HG02973 (cell line): Measurements from ENCODE around the gene RRM1.
"Not testable (repeated sequence)": the region's sequence is repeated elsewhere in the genome, so short reads cannot be mapped to it uniquely, and the experiment has no call there.

Experiments
- ATAC-seq: cut with Tn5 transposase; IDR thresholded peaks from one replicate; pipeline ENCODE4 v1.9.1; 2021; ENCODE audit warnings: moderate library complexity; ENCODE audit not compliant: unreplicated experiment

Gene RRM1

DNA sequence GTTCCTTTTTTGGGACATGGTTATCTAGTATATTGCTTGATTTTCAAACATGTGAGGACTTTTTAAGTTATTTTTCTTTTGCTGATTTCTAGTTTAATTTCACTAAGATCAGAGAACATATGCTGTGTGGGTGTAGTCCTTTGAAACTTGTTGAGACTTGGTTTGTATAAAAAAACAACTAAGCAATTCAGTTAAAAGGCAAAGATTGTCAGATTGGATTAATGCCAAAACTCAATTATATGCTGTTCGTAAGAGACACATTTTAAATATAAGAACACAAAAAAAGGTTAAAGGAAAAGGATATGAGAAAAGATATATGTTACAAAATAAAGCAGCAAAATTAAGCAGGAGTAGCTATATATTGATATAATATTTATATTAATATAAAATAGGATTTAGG lies 17.8 kb upstream of the RRM1 start:
- ATAC-seq, result no peak

DNA sequence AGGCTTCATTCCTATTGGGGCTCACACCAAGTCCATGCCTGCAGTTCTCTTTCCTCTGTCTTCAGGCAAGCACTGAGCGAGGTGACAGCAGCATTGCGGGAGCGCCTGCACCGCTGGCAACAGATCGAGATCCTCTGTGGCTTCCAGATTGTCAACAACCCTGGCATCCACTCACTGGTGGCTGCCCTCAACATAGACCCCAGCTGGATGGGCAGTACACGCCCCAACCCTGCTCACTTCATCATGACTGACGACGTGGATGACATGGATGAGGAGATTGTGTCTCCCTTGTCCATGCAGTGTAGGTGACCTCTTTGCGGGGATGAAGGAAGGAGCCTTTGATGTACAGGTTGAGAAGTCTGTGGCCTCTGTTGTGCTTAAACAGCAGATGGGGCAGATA lies 11.4 kb upstream of the RRM1 start:
- ATAC-seq, result no peak

DNA sequence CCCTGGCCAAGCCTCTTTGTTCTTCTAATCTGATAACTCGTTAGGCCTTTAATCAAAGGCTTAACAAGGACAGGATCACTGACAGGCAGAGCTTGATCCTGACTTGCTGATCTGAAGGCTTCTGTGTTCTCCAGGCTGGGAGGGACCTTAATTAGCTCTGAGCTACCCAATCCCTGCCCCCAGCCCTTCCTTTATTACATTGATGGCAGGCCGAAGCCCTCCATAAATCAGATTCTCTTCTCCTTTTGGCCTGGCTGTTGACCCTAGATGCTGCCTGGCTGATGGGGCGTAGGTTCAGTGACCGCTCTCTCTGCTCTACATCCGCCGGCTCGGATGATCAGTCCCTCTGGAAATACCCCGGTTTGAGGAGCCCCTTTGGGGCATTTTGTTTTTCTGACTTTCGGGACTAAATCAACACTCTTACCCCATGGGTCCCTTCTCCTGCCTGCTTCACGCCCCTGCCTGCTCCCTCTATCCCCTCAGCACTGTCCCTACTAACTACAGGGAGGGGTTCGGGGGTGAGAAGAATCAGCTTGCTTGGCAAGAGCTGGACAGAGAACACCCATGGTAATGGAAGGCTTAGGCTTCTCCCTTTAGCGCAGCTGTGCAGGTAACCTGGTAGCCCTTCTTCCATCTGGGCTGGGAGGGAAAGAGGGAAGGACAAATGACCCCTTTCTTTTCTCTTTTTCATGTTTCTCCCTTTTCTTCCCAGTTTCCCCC lies 10.0 kb upstream of the RRM1 start:
- no peak for ATAC-seq

DNA sequence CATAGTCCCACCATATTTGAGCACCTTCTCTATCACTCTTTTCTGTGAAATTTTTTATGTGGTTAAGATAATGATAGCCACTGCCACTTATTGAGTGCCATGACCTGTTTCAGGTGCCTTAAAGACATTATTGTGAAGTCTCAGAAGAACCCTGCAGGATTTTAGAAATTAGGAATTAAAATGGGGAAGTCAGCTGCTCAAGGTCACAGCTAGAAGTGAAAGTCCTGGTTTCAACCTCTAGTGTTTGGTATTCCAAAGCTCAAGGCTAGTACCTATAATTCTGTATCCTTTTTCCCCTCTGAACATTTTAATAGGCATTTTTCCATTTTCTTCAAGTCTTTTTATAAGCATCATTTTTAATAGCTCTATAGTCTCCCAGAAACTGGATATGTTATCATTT lies 9.0 kb upstream of the RRM1 start:
- no peak for ATAC-seq

DNA sequence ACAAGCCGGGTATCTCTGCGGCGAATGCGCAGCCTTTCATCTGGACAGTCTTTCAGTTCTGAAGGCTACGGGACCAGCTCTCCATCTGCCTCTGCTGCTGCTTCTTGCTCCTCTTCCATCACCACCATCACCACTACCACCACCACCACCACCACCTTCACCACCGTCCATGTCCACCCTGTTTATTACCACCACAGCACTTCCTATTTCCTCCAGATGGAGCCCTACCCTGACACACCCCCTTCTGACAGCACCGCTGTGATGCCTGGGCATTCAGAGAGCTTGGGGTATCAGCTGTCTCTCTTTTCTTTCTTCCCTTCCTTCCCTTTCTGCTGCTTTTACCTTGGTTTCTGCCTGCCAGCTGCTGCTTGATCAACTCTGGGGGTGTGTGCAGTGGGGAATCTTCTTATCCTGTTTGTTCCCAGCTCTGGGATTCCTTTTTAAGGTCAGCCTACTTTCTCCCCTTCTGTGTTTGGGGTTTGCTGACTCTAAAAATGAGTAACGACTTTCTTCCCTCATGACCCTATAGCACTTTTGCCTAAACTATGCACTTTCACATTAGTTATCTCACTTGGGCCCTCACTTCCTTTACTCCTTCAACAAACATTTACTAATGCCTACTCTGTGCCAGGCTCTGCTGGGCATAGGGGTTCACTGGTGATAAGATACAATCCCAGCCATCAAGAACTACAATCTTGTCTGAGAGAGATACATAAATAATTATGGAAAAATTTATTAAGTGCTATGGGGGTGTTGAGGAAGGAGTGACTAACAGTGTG lies 7.8 kb upstream of the RRM1 start:
- ATAC-seq, result no peak

DNA sequence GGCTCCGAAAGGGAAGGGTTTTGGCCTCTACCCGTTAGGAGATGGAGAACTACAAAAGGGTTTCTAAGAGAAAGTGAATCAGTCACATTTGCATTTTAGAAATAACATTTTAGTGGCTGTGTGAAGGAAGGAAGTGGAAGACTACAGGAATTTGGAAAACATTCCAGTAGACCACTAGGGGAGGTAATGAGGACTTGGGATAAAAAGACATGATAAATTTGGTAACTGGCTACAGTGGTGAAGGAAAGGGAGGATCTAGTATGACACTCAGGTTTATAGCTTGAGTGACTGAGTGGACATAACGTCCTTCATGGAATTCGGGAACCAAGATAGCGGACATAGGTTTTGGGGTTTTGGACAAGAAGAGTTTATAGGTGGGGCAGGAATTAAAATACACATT lies 7.0 kb upstream of the RRM1 start:
- ATAC-seq, result no peak

DNA sequence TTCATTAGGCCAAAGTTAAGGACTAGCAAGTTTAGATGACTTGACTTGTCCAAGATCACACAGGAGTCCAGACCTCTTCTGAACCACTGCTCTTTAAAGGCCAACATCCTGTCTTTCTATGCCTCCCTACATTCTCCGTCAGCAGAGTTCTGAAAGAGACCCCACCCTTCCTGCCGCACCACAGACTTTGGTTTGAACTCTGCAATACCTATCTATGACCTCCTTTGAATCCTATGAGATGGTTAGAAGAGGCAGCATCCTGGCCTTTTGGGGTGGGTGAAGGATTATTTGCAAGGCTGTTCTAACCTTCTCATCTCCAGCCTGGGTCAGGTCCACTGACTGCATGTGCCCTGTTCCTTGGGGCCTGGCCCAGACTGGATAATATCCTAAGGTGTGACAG lies 4.3 kb upstream of the RRM1 start:
- no peak for ATAC-seq

DNA sequence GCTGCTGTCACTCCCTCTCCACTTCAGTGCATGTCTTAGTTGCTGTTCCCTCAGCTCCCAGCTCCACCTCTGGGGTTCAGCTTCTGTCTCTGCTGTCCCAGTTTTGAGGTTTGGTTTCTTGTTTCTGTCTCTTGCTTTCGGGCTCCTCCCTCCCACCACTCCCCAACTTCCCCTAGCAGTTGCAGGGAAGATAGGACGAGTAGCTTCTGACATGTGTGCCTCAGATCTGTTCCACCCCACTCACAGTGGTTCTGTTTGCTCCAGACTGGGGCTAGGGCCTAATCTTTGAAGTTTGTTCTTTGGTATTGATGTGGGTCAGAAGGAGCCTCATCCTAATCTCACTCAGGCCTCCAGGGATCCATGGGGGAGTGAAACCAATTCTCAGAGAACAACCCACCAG lies 2.6 kb upstream of the RRM1 start:
- no peak for ATAC-seq

DNA sequence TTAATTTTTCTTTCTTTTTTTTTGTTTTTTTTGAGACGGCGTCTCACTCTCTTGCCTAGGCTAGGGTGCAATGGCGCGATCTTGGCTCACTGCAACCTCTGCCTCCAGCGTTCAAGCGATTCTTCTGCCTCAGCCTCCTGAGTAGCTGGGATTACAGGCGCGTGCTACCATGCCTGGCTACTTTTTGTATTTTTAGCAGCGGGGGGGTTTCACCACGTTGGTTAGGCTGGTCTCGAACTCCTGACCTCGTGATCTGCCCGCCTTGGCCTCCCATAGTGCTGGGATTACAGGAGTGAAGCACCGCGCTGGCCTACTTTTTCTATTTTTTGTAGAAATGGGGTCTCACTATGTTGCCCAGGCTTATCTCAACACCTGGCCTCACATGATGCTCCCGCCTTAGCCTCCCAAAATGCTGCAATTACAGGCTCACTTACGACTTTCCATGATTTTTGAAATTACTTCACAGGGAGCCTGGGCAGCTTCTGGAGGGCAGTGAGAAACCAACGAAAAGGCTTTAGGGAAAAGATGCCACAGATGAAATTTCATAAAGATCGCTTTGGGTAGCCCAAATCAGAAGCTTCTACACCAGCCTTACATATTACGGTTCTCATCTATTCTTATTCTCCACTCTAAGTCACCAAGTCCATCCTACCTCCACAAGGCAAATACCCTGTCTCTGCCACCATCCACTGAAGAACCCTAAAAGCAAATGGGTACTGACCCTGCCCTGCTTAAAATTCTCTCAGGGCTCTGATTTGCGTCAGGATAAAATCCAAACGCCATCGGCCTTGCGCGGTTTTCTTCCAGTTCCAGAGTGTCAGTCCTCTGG lies 866 bp upstream of the RRM1 start:
- ATAC-seq, result peak; percentile 6

DNA sequence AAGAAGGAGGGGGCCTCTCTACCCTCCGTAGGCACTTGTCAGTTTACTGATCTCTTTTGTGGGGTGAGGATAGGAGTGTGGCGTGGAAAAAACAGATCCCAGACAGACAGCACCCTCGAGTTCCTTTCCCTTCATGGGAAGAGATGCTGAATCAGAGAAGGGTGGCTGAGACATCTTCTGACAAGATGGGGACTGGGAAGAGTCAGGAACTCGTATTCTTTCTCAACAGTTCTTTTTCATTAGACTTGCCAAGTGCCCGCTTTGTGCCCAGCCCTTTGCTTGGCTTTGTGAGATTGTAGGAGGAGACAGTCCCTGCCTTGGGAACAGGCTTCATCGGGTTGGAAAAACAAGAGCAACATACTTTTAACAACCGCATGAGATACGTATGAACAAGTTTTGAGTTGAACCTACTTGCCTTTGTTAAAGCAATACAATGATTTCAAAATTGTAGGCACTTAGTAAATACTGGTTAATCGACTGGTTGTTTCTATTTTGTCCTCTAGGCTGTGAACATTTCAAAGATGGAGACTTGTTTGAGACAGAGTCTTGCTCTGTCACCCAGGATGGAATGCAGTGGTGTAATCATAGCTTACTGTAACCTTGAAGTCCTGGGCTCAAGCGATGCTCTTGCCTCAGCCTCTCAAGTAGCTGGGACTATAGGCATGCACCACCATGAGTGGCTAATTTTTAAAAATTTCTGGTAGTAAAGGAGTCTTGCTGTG lies 1.1 kb downstream of the RRM1 start:
- ATAC-seq, result no peak

DNA sequence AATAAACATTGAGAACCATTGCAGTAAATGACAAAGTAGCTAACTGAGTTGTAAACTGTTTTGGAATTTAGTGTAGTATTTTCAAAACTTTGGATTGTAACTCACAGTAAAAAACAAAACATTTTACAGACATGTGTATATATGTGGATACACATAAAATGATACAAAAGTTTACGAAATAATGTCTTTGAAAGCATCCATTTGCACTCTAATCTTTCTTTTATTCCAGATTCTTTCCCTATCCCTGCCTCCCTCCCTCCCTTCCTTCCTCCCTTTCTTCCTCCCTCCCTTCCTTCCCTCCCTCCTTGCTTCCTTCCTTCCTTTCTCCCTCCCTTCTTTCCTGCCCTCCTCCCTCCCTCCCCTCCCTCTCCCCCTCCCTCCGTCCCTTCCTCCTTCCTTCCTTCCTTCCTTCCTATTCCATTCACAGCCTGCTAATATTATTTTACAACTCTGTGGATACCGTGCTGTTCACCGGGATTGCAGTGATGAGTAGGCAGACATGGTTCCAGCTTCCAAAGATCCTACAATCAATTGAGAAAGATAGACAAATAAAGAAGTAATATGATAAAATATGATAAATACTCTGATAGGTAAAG lies 3.5 kb downstream of the RRM1 start:
- no peak for ATAC-seq

DNA sequence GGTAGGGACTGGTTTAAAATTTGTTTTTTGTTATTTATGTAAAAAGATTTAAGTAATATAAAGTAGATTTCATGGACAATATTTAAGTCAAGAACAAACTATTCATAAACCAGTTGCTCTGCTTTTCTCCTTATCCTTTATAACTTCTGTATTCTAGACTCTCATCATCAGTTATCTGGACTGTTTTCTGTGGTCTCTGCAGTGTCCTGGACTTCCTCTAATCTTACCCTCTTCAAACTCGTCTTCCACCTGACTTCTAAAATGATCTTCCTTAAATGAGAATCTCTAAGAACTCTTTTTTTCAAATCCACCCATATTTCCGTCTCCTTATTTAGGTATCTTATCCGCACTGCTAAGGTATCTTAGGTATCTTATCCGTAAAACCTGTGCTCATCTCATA lies 8.1 kb downstream of the RRM1 start:
- ATAC-seq, result no peak

DNA sequence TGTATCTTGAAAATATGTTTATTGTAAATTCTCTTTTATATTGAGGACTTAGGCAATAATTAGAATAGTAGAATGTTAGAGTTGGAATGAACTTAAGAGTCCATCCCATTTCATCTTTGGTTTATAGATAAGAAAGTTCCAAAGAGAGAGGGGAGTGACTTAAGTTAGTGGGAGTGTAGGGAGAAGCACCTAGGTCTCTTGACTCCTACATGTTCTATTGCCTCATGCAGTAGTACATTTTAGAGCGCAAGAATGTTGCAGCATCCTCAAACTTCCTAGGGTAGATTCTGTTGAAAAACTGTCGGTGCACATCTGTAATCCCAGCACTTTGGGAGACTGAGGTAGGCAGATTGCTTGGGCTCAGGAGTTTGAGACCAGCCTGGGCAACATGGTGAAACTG lies 8.7 kb downstream of the RRM1 start:
- no peak for ATAC-seq

DNA sequence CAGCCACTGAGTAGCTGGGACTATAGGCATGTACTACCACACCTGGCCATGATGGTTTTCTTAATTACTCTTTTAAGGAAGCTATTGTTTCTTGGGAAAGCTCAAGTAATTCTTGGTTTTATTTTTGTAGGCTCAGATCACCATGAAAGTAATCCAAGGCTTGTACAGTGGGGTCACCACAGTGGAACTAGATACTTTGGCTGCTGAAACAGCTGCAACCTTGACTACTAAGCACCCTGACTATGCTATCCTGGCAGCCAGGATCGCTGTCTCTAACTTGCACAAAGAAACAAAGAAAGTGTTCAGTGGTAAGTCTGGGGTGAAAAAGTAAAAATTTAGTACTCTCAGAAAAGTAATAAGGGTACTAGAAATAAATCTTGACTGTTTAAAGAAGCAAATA lies 11.3 kb downstream of the RRM1 start:
- ATAC-seq, result no peak

DNA sequence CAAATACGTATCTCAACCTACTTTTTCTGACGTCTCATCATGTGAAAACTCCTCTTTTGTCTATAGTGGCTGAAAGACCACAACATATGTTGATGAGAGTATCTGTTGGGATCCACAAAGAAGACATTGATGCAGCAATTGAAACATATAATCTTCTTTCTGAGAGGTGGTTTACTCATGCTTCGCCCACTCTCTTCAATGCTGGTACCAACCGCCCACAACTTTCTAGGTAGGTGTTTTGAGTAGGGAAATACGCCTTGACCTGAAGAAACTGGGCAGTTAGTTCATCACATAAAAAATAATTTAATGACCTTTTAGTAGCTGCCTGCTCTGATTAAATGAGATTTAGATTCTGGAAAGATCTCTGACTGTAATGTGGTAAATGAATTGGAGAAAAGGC lies 17.2 kb downstream of the RRM1 start:
- no peak for ATAC-seq

DNA sequence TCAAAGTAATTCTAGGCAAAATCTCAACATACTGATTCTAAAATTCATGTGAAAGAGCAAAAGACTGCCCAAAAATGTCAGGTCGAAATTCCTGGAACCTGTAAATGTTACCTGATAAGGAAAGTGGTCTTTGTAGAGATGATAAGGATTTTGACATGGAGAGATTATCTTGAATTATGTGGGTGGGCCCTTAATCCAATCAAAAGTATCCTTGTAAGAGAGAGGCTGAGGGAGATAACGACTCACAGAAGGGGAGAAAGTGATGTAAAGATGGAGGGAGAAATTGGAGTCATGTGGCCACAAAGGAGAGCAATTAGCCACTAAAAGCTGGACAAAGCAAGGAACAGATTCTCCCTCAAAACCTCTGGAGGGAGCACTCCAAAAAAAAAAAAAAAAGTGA lies 20.5 kb downstream of the RRM1 start:
- no peak for ATAC-seq

DNA sequence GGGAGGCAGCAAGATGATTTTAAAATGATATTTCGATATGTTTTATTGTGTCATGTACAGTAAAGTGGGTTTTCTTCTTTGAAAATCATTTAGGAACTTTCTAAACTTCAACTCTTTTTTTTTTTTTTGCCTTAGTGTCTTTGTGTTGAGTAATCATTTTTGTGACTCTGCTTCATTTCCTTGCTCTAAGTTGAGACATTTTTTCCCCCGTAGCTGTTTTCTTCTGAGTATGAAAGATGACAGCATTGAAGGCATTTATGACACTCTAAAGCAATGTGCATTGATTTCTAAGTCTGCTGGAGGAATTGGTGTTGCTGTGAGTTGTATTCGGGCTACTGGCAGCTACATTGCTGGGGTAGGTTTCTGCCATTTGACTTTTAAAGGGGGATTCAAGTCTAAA lies 23.5 kb downstream of the RRM1 start:
- ATAC-seq, result no peak

DNA sequence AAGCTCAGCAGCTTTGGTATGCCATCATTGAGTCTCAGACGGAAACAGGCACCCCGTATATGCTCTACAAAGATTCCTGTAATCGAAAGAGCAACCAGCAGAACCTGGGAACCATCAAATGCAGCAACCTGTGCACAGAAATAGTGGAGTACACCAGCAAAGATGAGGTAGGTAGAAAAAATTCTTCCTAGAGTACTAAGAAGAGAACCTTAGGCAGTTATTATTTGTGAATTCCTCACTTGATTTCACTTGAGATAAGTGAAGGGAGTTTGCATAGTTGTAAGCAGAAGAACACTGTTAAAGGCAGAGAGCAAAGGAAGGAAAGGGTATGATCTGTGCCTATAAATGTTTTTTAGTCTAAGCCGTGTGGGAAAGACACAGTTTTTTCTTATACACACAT lies 28.6 kb downstream of the RRM1 start:
- ATAC-seq, result no peak

DNA sequence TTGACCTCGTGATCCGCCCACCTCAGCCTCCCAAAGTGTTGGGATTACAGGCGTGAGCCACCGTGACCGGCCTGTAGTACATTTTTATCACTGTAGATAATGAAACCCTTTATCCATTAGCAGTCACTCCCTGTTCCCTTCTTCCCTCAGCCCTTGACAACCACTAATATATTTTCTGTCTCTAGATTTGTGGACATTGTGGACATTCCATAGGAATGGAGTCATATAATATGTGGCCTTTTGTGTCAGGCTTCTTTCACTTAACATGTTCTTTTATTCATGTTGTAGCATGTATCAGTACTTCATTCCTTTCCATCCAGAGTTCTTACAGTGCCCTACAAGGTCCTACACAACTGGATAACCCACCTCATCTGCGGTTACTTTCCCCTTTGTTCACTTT lies 30.5 kb downstream of the RRM1 start:
- ATAC-seq, result no peak

DNA sequence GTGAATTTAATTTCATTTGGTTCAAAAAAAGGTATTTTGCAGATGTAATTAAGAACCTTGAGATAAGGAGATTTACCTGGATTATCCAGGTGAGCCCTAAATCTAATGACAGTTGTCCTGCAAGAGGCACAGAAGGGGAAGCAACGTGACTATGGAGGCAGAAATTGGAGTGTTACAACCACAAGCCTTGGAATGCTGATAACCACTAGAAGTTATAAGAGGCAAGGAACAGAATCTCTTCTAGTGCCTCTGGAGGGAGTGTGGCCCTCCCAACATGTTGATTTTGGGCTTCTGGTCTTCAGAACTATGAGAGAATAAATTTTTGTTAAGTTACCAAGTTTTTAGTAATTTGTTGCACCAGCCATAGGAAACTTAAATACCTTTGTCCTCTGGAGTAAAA lies 32.8 kb downstream of the RRM1 start:
- ATAC-seq, result no peak

DNA sequence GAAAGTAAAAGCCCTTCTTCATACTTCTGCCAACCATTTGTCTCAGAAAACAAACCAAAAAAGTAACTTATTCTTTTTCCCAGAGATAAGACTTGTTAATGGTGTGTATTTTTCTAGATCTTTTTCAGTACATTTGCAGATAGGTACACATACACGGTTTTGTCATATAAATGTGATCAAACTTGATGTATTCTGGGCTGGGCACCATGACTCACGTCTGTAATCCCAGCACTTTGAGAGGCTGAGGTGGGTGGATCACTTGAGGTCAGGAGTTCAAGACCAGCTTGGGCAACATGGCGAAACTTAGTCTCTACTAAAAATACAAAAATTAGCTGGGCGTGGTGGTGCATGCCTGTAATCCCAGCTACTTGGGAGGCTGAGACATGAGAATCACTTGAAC lies 35.6 kb downstream of the RRM1 start:
- not testable (repeated sequence) for ATAC-seq
